Suprapubic skin (tissue), 4 donors: ENCODE results near the gene CALCR. TPM values are rescaled to one million over a fixed set of nuclear protein-coding genes. Genes with fewer than 3 reads are reported as not detected.

Source experiments
- DNase-seq, 2 donors: peaks; one replicate each; pipeline ENCODE4 v3.0.0-alpha.2; 2019; ENCODE audit warnings: low spot score in 2 of 2
- H3K27ac ChIP-seq: fragments of 200-600 bp; sonication (generic); one replicate; pipeline ENCODE4 v1.5.1; 2019
- H3K27me3 ChIP-seq: fragments of 200-600 bp; sonication (generic); one replicate; pipeline ENCODE4 v1.5.1; 2019
- H3K36me3 ChIP-seq: fragments of 200-600 bp; sonication (generic); one replicate; pipeline ENCODE4 v1.5.1; 2019
- H3K4me1 ChIP-seq: fragments of 200-600 bp; sonication (generic); one replicate; pipeline ENCODE4 v1.5.1; 2019
- H3K4me3 ChIP-seq: fragments of 200-600 bp; sonication (generic); one replicate; pipeline ENCODE4 v1.5.1; 2019; ENCODE audit warnings: mild to moderate bottlenecking
- H3K9me3 ChIP-seq: fragments of 200-600 bp; sonication (generic); one replicate; pipeline ENCODE4 v1.5.1; 2019
- EP300 ChIP-seq: sonication (generic); formaldehyde crosslinking; IDR thresholded peaks from one replicate; pipeline ENCODE4 v1.6.1; 2017; ENCODE audit warnings: antibody characterized with exemption
- POLR2A ChIP-seq, 2 donors: fragments of 450-650 bp; IDR thresholded peaks; one replicate each; pipeline ENCODE4 v1.6.1; 2017; ENCODE audit warnings: antibody characterized with exemption in 2 of 2, mild to moderate bottlenecking in 2 of 2, moderate library complexity in 2 of 2
- POLR2AphosphoS5 ChIP-seq, 3 donors: sonication (generic); formaldehyde crosslinking; IDR thresholded peaks; one replicate each; pipeline ENCODE4 v1.6.1; 2017; ENCODE audit warnings: antibody characterized with exemption in 3 of 3
- WGBS: methylation state at CpG from one replicate; pipeline ENCODE4 v1.1.5; 2018; 5-methylcytosine and 5-hydroxymethylcytosine counted together
- total RNA-seq, 4 donors: library from RNA; depleted of rRNA; stranded (reverse); fragments of >200 nt; gene quantifications; one replicate each; pipeline ENCODE4 v1.1.0, GENCODE V29; 2016
- TF ChIP-seq, protein P1 (sequence below), 2 donors: fragments of 200-600 bp in 1 of 2; fragments of 450-650 bp in 1 of 2; sonication (generic) in 1 of 2; IDR thresholded peaks; one replicate each; pipeline ENCODE4 v1.5.1; 2016 to 2019; ENCODE audit warnings: antibody characterized with exemption in 2 of 2, mild to moderate bottlenecking in 1 of 2, moderate library complexity in 1 of 2

Gene CALCR
- total RNA-seq, 4 donors from 2014 or later = not detected

GRCh38 chr7:93566876-93567275 is 7.6 kb downstream of the CALCR start:
- no peaks in the 10 kb centered on the region for H3K4me1 ChIP-seq
- no peak overlapping the region for H3K4me3 ChIP-seq
- H3K36me3 ChIP-seq = no peaks in the 10 kb centered on the region
- no peak overlapping the region for H3K27ac ChIP-seq
- H3K27me3 ChIP-seq = no peaks in the 10 kb centered on the region
- no peak for TF ChIP-seq POLR2AphosphoS5 (IDR thresholded peaks at IDR 0.05)
- TF ChIP-seq EP300 = no peak
- DNase-seq = no peak
- H3K9me3 ChIP-seq = no peaks in the 10 kb centered on the region

GRCh38 chr7:93563584-93563983 is 10.9 kb downstream of the CALCR start:
- 70% methylated on average over 6 of the region's 6 CpGs for WGBS

GRCh38 chr7:93562936-93563335 is 11.6 kb downstream of the CALCR start:
- Histone ChIP-seq H3K4me3 (no peak overlapping the region), H3K9me3 (no peaks in the 10 kb centered on the region), H3K27ac (no peak overlapping the region), H3K27me3 (no peaks in the 10 kb centered on the region), H3K36me3 (no peaks in the 10 kb centered on the region), H3K4me1 (peaks cover 6% of the 10 kb centered on the region)
- DNase-seq = no peak
- TF ChIP-seq POLR2AphosphoS5 (IDR thresholded peaks at IDR 0.05) = no peak
- no peak for TF ChIP-seq EP300
- TF ChIP-seq POLR2A (IDR thresholded peaks at IDR 0.05) = no peak
- TF ChIP-seq, protein P1, sequence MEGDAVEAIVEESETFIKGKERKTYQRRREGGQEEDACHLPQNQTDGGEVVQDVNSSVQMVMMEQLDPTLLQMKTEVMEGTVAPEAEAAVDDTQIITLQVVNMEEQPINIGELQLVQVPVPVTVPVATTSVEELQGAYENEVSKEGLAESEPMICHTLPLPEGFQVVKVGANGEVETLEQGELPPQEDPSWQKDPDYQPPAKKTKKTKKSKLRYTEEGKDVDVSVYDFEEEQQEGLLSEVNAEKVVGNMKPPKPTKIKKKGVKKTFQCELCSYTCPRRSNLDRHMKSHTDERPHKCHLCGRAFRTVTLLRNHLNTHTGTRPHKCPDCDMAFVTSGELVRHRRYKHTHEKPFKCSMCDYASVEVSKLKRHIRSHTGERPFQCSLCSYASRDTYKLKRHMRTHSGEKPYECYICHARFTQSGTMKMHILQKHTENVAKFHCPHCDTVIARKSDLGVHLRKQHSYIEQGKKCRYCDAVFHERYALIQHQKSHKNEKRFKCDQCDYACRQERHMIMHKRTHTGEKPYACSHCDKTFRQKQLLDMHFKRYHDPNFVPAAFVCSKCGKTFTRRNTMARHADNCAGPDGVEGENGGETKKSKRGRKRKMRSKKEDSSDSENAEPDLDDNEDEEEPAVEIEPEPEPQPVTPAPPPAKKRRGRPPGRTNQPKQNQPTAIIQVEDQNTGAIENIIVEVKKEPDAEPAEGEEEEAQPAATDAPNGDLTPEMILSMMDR (IDR thresholded peaks at IDR 0.05) = no peak
- WGBS = 72% methylated on average over 2 of the region's 2 CpGs

More at GRCh38 chr7:93563584-93563983, 10.9 kb downstream of the CALCR start:
- no peaks in the 10 kb centered on the region for H3K9me3 ChIP-seq
- no peak for DNase-seq
- no peak for TF ChIP-seq EP300
- no peak for TF ChIP-seq POLR2AphosphoS5 (IDR thresholded peaks at IDR 0.05)
- TF ChIP-seq POLR2A (IDR thresholded peaks at IDR 0.05) = no peak
- TF ChIP-seq, protein P1 (IDR thresholded peaks at IDR 0.05) = no peak
- H3K27ac ChIP-seq = no peak overlapping the region
- peaks cover 6% of the 10 kb centered on the region for H3K4me1 ChIP-seq
- no peaks in the 10 kb centered on the region for H3K27me3 ChIP-seq
- H3K4me3 ChIP-seq = no peak overlapping the region
- no peaks in the 10 kb centered on the region for H3K36me3 ChIP-seq

DNA sequence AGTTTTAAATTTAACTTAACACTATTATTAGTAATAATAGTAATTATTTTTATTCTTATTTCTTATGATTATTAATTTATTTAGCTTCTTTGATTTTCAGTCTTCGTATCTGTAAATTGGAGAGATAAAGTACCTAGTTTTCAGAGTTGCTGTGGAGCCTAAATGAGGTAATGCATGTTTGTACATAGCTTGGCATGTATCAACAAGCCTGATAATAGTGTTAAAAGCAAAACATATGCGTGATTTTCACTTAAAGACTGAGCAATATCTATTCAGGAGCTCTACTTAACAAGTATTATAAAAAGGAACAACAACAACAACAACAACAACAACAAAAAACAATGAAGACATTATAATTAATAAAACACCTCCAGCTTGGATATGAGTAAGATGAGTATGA is 12.4 kb downstream of the CALCR start:
- Histone ChIP-seq H3K27ac (no peak overlapping the region), H3K36me3 (no peaks in the 10 kb centered on the region), H3K9me3 (no peaks in the 10 kb centered on the region), H3K27me3 (no peaks in the 10 kb centered on the region), H3K4me1 (peaks cover 6% of the 10 kb centered on the region), H3K4me3 (no peak overlapping the region)
- no peak for DNase-seq
- 50% methylated on average over 2 of the region's 2 CpGs for WGBS
- TF ChIP-seq POLR2A (IDR thresholded peaks at IDR 0.05) (no peak), EP300 (no peak), POLR2AphosphoS5 (IDR thresholded peaks at IDR 0.05) (no peak)

DNA sequence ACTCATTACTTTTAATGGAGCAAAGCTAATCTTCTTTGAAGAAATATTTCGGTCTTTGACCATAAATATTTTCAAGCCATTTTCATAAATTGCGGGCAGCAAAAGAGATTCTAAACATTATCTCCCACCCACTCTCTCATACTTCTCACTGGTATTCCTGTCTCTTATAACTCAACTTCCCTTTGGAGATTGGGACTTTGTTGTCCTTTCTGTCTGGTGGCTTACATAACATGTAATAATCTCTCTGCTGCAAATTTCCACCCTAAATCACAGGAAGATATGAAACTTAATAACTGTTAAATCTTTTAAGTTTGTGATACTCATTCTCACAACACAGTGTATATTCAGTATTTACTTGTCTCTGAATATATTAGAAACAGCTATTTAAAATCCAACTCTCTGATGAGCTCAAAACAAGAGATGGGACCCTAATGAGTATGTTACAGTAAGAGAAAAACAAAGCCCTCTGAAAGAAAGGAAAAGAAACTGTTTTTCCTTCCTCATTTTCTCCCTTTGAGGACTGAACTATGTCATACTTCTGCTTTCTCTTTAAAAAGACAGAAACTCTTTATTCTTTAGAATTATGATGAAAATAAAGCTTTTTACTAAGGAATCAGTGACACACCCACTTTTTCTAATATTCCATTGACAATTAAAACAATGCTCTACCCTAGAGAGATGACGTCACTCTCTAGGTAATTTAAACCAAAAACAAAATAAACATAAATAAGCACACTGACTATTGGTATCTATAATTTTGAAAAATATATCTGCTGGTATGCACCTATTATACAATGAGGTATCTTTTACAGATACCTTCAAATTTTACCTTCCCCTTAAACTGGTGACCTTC is 14.7 kb downstream of the CALCR start:
- Histone ChIP-seq H3K9me3 (no peaks in the 10 kb centered on the region), H3K36me3 (no peaks in the 10 kb centered on the region), H3K4me3 (no peak overlapping the region), H3K27ac (no peak overlapping the region), H3K27me3 (no peaks in the 10 kb centered on the region), H3K4me1 (peaks cover 6% of the 10 kb centered on the region)
- TF ChIP-seq, protein P1 (IDR thresholded peaks at IDR 0.05) = no peak
- TF ChIP-seq POLR2AphosphoS5 (IDR thresholded peaks at IDR 0.05) (no peak), EP300 (no peak), POLR2A (IDR thresholded peaks at IDR 0.05) (no peak)
- WGBS = 85% methylated on average over 3 of the region's 3 CpGs
- DNase-seq = no peak

GRCh38 chr7:93558705-93559614 is 15.6 kb downstream of the CALCR start:
- 35% methylated on average over 3 of the region's 3 CpGs for WGBS
- H3K4me3 ChIP-seq = no peak overlapping the region
- no peak overlapping the region for H3K27ac ChIP-seq
- peaks cover 6% of the 10 kb centered on the region for H3K4me1 ChIP-seq
- no peaks in the 10 kb centered on the region for H3K9me3 ChIP-seq
- no peaks in the 10 kb centered on the region for H3K36me3 ChIP-seq
- no peak for DNase-seq
- no peak for TF ChIP-seq POLR2AphosphoS5 (IDR thresholded peaks at IDR 0.05)
- TF ChIP-seq, protein P1 (IDR thresholded peaks at IDR 0.05) = no peak
- TF ChIP-seq EP300 = no peak
- no peaks in the 10 kb centered on the region for H3K27me3 ChIP-seq
